ENCODE results near the gene MLF2. TPM values are rescaled to one million over a fixed set of nuclear protein-coding genes. Genes with fewer than 3 reads are reported as not detected.
A peak's percentile ranks its signal among the peaks of the same experiment; 100 is the strongest.

Gene MLF2
- total and polyA plus RNA-seq, 12 donors, result 135 to 334 (median 229) TPM

DNA sequence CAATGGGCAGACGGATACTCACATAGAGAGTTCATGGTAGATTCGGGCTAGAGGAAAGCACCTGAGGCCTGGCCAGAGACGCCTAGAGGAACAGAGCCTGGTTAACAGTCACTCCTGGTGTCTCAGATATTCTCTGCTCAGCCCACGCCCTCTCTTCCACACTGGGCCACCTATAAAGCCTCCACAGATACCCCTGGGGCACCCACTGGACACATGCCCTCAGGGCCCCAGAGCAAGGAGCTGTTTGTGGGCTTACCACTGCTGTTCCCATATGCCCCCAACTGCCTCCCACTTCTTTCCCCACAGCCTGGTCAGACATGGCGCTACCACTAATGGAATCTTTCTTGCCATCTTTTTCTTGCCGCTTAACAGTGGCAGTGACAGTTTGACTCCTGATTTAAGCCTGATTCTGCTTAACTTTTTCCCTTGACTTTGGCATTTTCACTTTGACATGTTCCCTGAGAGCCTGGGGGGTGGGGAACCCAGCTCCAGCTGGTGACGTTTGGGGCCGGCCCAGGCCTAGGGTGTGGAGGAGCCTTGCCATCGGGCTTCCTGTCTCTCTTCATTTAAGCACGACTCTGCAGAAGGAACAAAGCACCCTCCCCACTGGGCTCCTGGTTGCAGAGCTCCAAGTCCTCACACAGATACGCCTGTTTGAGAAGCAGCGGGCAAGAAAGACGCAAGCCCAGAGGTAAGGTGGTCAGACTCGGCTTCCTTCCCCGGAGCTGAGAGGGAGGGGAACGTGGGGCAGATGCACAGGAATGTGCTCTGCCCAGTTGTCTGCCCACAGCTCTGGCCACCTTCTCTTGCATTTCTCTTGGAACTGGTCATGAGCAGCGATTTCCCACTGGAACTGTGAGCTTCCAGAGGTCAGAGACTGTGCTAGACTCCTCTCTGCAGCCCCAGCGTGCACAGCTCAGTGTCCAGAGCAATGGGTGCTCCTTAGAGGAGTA, 36.3 kb upstream of the MLF2 start, which contains the start of gene CD4:
TSS of gene CD4 (plus strand) at position 557 of the 953 bp plus-strand sequence. CDS start 10,611 bp downstream, outside the sequence.
- no peaks in the 10 kb centered on the region for H3K36me3 ChIP-seq (replicated peaks in 1 of 2)
- TF ChIP-seq POLR2A (IDR thresholded peaks at IDR 0.05), result peak; percentile 22 to 31
- TF ChIP-seq, protein P1, sequence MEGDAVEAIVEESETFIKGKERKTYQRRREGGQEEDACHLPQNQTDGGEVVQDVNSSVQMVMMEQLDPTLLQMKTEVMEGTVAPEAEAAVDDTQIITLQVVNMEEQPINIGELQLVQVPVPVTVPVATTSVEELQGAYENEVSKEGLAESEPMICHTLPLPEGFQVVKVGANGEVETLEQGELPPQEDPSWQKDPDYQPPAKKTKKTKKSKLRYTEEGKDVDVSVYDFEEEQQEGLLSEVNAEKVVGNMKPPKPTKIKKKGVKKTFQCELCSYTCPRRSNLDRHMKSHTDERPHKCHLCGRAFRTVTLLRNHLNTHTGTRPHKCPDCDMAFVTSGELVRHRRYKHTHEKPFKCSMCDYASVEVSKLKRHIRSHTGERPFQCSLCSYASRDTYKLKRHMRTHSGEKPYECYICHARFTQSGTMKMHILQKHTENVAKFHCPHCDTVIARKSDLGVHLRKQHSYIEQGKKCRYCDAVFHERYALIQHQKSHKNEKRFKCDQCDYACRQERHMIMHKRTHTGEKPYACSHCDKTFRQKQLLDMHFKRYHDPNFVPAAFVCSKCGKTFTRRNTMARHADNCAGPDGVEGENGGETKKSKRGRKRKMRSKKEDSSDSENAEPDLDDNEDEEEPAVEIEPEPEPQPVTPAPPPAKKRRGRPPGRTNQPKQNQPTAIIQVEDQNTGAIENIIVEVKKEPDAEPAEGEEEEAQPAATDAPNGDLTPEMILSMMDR (IDR thresholded peaks at IDR 0.05), result no peak
- no peaks in the 10 kb centered on the region for H3K4me1 ChIP-seq (replicated peaks in 1 of 2)
- H3K27ac ChIP-seq, result peak within 1 kb of the TSS in 4 of 5 donors; percentile 14 to 82 (median 51)
- no peaks in the 10 kb centered on the region for H3K9me3 ChIP-seq (replicated peaks in 1 of 3)
- H3K4me3 ChIP-seq, result peak within 1 kb of the TSS in 1 of 4 donors; percentile 17
- 60 to 73% (median 69%) methylated on average over 15 to 18 of the region's 18 CpGs for WGBS, 4 donors
- intact Hi-C loops (cut with DNase I), result no loop called here
- peak in 6 of 7 donors; percentile 41 to 78 (median 65) for DNase-seq
- H3K27me3 ChIP-seq, result peaks cover 12% of the 10 kb centered on the region

DNA sequence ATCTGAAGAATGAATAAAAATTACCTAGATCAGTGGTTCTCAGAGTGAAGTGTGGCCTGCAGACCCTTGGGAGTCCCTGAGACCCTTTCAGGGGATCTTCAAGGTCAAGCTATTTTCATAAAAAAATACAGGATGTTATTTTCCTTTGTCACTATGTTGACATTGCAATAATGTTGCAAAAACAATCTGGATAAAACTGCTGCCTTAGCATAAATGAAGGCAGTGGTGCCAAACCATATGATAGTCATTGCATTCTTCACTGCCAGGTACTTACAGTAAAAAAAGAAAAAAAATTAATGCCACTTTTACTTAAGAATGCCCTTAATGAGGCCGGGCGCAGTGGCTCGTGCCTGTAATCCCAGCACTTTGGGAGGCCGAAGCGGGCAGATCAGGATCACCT, 34.4 kb upstream of the MLF2 start:
- TF ChIP-seq, protein P1 (IDR thresholded peaks at IDR 0.05), result no peak
- TF ChIP-seq POLR2A (IDR thresholded peaks at IDR 0.05), result no peak
- 87 to 95% (median 90%) methylated on average over 5 of the region's 5 CpGs for WGBS, 4 donors
- Histone ChIP-seq H3K9me3 (replicated peaks in 1 of 3) (no peaks in the 10 kb centered on the region), H3K4me3 (no peak overlapping the region), H3K36me3 (replicated peaks in 1 of 2) (no peaks in the 10 kb centered on the region), H3K27ac (no peak overlapping the region), H3K27me3 (peaks cover 3% of the 10 kb centered on the region), H3K4me1 (replicated peaks in 1 of 2) (no peaks in the 10 kb centered on the region)
- intact Hi-C loops (cut with DNase I), result no loop called here
- DNase-seq, result no peak

DNA sequence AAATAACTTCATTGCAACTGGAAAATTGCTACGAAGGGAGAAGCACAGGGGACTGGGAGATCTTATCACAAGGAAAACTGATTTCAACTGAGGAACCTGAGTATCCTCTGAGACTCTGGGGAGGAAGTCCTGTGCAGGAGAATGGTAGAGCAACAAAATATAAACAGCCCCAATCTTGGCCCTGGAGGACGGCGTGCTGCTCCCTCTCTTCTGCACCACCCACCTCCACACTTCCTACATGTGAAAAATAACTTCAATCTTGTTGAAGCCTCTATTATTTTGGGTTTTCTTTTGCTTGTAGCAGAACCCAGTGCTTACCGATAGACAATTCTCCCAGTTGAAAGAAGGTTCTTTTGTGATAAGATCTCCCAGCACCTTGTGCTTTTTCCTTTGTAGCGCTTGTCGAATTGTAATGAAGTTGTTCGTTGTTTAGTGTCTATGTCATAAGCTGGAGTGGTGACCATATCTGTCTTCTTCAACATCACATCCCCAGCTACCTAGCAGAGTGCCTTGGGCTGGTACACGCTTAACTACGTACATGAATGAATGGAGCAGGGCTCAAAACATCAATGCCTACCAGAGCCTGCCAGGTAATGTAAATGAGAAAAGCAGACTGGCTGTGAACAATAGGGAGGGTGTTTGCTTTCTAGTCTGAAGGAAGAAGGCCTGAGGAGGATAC, 33.6 kb upstream of the MLF2 start:
- Histone ChIP-seq H3K36me3 (replicated peaks in 1 of 2) (no peaks in the 10 kb centered on the region), H3K9me3 (replicated peaks in 1 of 3) (no peaks in the 10 kb centered on the region), H3K27ac (no peak overlapping the region), H3K27me3 (peaks cover 3% of the 10 kb centered on the region), H3K4me3 (no peak overlapping the region), H3K4me1 (replicated peaks in 1 of 2) (no peaks in the 10 kb centered on the region)
- intact Hi-C loops (cut with DNase I), result no loop called here
- no peak for DNase-seq
- TF ChIP-seq, protein P1 (IDR thresholded peaks at IDR 0.05), result no peak
- no peak for TF ChIP-seq POLR2A (IDR thresholded peaks at IDR 0.05)
- 68 to 73% (median 69%) methylated on average over 9 of the region's 9 CpGs for WGBS, 4 donors

DNA sequence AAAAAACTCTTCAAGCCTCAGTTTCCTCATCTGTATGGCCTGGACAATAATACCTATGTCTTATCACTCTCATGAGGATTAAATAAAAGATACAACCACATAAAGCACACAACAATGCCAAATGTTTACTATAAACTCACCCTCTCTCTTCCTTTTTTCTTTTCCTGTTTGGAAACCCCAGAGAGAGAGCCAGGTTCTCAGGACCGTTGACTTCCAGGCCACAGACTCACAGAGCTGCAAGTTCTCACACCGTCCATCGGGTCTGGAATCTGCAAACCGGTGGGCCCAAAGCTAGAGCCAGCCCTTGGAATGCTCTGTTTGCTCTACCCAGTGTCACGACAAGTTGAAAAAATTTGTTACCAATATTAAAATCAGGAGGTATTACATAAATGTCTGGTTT, 31.8 kb upstream of the MLF2 start:
- TF ChIP-seq POLR2A (IDR thresholded peaks at IDR 0.05), result no peak
- TF ChIP-seq, protein P1 (IDR thresholded peaks at IDR 0.05), result no peak
- no peak for DNase-seq
- whole genome bisulfite sequencing, 4 donors, result 53 to 75% (median 68%) methylated on average over 5 of the region's 5 CpGs
- Histone ChIP-seq H3K4me1 (replicated peaks in 1 of 2) (no peaks in the 10 kb centered on the region), H3K4me3 (no peak overlapping the region), H3K27ac (no peak overlapping the region), H3K9me3 (replicated peaks in 1 of 3) (no peaks in the 10 kb centered on the region), H3K27me3 (peaks cover 3% of the 10 kb centered on the region), H3K36me3 (replicated peaks in 1 of 2) (no peaks in the 10 kb centered on the region)
- intact Hi-C loops (cut with DNase I), result loop anchor here in 1 of 2 donors (5.0 kb wide), 1 partner anchor 37 kb away; no protein-coding TSS in a partner anchor

Data from adrenal gland (tissue), 12 donors.